K562 (cell line): Measurements from ENCODE around the gene SLC9A7. TPM values are rescaled to one million over a fixed set of nuclear protein-coding genes. Genes with fewer than 3 reads are reported as not detected.

Experiments
- CREB3 ChIP-seq: fragments of 450-650 bp; conservative IDR thresholded peaks from 2 replicates; pipeline ENCODE4 v1.6.1; 2016; ENCODE audit warnings: missing genetic modification characterization, low read depth, mild to moderate bottlenecking, missing compliant biosample characterization, moderate library complexity
- KHSRP ChIP-seq: fragments of 450-650 bp; IDR thresholded peaks from 2 replicates; pipeline ENCODE4 v1.6.1; 2017
- NR1H2 ChIP-seq: sonication (generic); formaldehyde crosslinking; IDR thresholded peaks from 2 replicates; pipeline ENCODE4 v1.4.0; 2020; ENCODE audit warnings: mild to moderate bottlenecking, missing genetic modification reagents
- RFX5 ChIP-seq: IDR thresholded peaks from 2 replicates; pipeline ENCODE4 v1.6.1; 2011; ENCODE audit warnings: low read depth, mild to moderate bottlenecking, improper control_type of control experiment, low read length
- SFPQ ChIP-seq: fragments of 200-400 bp; formaldehyde crosslinking; IDR thresholded peaks from 2 replicates; pipeline ENCODE4 v1.6.1; 2017; ENCODE audit warnings: mild to moderate bottlenecking, low read depth, low read length, moderate library complexity
- SNAPC5 ChIP-seq: fragments of 250-450 bp; sonication (Bioruptor Pico); IDR thresholded peaks from 2 replicates; pipeline ENCODE4 v1.8.0; 2021; ENCODE audit warnings: moderate library complexity, mild to moderate bottlenecking, inconsistent platforms
- TGIF2 ChIP-seq: sonication (generic); formaldehyde crosslinking; IDR thresholded peaks from 2 replicates; pipeline ENCODE4 v1.8.1; 2022; ENCODE audit warnings: mild to moderate bottlenecking, missing genetic modification reagents, moderate library complexity
- TOE1 ChIP-seq, 2 experiments: fragments of 450-650 bp in 1 of 2; sonication (generic) in 1 of 2; formaldehyde crosslinking in 1 of 2; IDR thresholded peaks; 2 replicates each; pipeline versions ENCODE4 v1.7.1 to v1.8.0; 2016 to 2022; ENCODE audit warnings: borderline replicate concordance in 2 of 2, mild to moderate bottlenecking in 2 of 2, antibody characterized with exemption in 1 of 2, inconsistent platforms in 1 of 2, low read depth in 1 of 2, missing genetic modification reagents in 1 of 2, moderate library complexity in 1 of 2
- ZNF165 ChIP-seq: fragments of 250-450 bp; sonication (Bioruptor Pico); IDR thresholded peaks from 2 replicates; pipeline ENCODE4 v1.4.0; 2020; ENCODE audit warnings: borderline replicate concordance
- ZNF232 ChIP-seq: sonication (generic); formaldehyde crosslinking; IDR thresholded peaks from 2 replicates; pipeline ENCODE4 v1.8.0; 2022; ENCODE audit warnings: mild to moderate bottlenecking, missing genetic modification reagents
- polyA plus RNA-seq, 8 experiments: library from polyadenylated mRNA; depleted of rRNA in 4 of 8; stranded (reverse) in 5 of 8; unstranded in 3 of 8; fragments of >200 nt; fragmentation: Nextera tagmentation in 2 of 8; fragmentation: Illumina TruSeq in 1 of 8; extraction: Ambion mirVana in 2 of 8; extraction: Trizol in 1 of 8; gene quantifications; 2 replicates each; pipeline versions ENCODE4 v1.2.1 to v1.2.3, GENCODE V29; 2011 to 2014; ENCODE audit warnings: inconsistent platforms in 1 of 8, missing spikeins in 1 of 8
- total RNA-seq, 7 experiments: library from RNA; depleted of rRNA in 6 of 7; stranded (reverse); fragments of >200 nt in 6 of 7; fragmentation: Illumina TruSeq in 2 of 7; extraction: Trizol in 2 of 7; gene quantifications; 2 replicates each; pipeline versions ENCODE4 v1.2.1 to v1.2.3, GENCODE V29; 2011 to 2021; ENCODE audit warnings: low replicate concordance in 1 of 7

The SLC9A7 gene
- total and polyA plus RNA-seq, 9 of the 15 experiments (the other 6 are each of a cell fraction or from before 2014, with no cell fraction given) = 0.04 to 0.13 (median 0.09) TPM; not detected in 5

GRCh38 chrX:46587753-46588171 is 171.2 kb downstream of the SLC9A7 start (continued):
- TF ChIP-seq SFPQ = no peak
- TF ChIP-seq RFX5 = no peak
- TF ChIP-seq ZNF232 (CRISPR knock-in tag) = no peak
- no peak for TF ChIP-seq TGIF2 (CRISPR knock-in tag)
- TF ChIP-seq NR1H2 (CRISPR knock-in tag) = no peak
- TF ChIP-seq TOE1 (IDR thresholded peaks at IDR 0.05; ENCODE audit: borderline replicate concordance) = no peak
- no peak for TF ChIP-seq TOE1 (CRISPR knock-in tag; IDR thresholded peaks at IDR 0.05; ENCODE audit: borderline replicate concordance, low read depth)
- no peak for TF ChIP-seq CREB3
- TF ChIP-seq SNAPC5 = no peak
- TF ChIP-seq KHSRP = no peak
- TF ChIP-seq ZNF165 = no peak
